Omental fat pad (tissue), 4 donors: Measurements from ENCODE around the gene TUBE1. TPM values are rescaled to one million over a fixed set of nuclear protein-coding genes. Genes with fewer than 3 reads are reported as not detected.

Source experiments
- ATAC-seq: fragments of 150-250 bp; one replicate; pipeline ENCODE4 v1.9.1; 2016; ENCODE audit warnings: mild to moderate bottlenecking, moderate library complexity; ENCODE audit not compliant: low FRiP score
- DNase-seq: peaks from one replicate; pipeline ENCODE4 v3.0.0-alpha.2; 2019; ENCODE audit warnings: low spot score
- CTCF ChIP-seq, 3 donors: fragments of 450-650 bp; IDR thresholded peaks; one replicate each; pipeline ENCODE4 v1.5.1; 2016 to 2017; ENCODE audit warnings: antibody characterized with exemption in 3 of 3, mild to moderate bottlenecking in 3 of 3, moderate library complexity in 2 of 3
- total RNA-seq, 4 donors: library from RNA; depleted of rRNA; stranded (reverse); fragments of >200 nt; gene quantifications; one replicate each; pipeline ENCODE4 v1.1.0, GENCODE V29; 2016

The TUBE1 gene
- total RNA-seq = 10 to 100 TPM; 21.0 to 68.7 (median 31.6) TPM

DNA sequence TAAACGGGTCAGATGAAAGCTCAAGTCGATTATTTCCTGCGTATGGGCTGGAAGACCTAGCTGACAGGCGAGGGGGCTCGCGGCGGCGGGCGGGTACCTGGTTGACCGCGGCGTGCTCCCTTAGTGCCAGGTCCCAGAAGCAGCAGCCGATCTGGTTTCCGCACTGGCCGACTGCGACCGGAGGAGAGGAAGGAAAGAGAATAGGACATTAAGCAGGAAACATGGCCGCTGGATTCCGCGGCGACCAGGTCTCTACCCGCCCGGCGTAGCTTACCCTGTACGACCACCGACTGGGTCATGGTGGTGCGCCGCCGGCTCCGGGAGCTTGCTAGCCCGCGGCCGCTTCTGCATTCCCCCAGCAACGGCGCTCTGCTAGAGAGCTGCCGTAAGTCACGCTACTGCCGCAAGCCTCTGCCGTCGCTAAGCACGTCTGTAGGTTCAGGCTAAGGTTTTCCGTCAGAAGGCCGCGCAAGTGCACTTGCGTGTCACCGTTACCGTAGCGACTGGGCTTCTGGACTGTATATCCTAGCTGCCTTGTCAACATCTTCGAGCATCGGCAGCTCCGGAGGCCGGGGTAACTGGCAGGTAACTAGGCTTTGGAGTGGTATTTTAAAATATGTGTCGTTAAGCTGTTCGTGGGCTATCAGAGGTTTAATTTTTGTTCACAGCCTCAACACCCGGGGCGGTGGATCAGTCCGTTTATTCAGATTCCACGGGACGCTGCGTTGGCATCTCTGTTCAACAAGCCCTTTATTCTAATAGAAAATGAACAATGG is at the start of gene TUBE1, which contains the start of gene FAM229B:
TUBE1 (minus strand) TSS at position 347 of the 776 bp plus-strand sequence; CDS start at position 299, 48 bp downstream.
FAM229B (plus strand) TSS at position 456 of the 776 bp plus-strand sequence. CDS start 11,693 bp downstream, outside the sequence.
- no peak for TF ChIP-seq CTCF (IDR thresholded peaks at IDR 0.05)
- peak; percentile 60 for DNase-seq
- ATAC-seq = peak; percentile 97

DNA sequence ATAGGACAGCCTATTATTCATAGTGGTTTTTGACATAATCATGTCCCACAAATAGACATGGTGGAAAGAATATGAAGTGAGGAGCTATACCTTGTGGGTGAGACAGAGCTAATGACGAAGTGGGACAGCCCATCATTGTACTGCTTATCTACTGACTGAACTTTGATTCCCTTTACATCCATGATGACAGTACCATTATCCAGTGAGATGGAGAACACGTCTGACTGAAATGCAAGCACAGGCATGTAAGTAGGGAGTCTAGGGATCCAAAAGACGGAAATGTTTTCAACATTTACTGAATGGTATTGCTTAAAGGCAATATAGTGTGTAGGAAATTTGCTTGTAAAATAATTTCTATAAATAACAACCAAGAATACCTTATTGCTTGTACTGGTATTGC is 43.6 kb upstream of the TUBE1 start:
- DNase-seq (no peak), ATAC-seq (no peak)
- no peak for TF ChIP-seq CTCF (IDR thresholded peaks at IDR 0.05)

DNA sequence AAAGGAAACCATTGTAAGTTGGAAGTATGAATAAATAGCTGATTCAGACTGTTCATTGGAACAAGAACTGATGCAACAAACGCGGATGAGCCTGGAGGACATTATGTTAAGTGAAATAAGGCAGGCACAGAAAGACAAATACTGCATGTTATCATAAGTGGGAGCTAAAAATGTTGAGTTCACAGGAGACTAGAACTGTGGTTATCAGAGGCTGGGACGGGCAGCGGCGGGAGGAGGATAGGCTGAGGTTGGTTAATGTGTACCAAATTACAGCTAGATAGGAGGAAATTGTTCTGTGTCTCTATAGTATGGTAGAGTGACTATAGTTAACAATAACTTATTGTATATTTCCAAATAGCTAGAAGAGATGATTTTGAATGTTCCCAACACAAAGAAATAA is 40.9 kb upstream of the TUBE1 start:
- TF ChIP-seq CTCF (IDR thresholded peaks at IDR 0.05) = no peak
- DNase-seq (no peak), ATAC-seq (no peak)

- DNase-seq (no peak), ATAC-seq (no peak)
- TF ChIP-seq CTCF (IDR thresholded peaks at IDR 0.05) = no peak
Observed at GRCh38 chr6:112123982-112124381, 36.7 kb upstream of the TUBE1 start.

GRCh38 chr6:112122756-112123155 is 35.5 kb upstream of the TUBE1 start:
- ATAC-seq (no peak), DNase-seq (no peak)
- TF ChIP-seq CTCF (IDR thresholded peaks at IDR 0.05) = no peak

DNA sequence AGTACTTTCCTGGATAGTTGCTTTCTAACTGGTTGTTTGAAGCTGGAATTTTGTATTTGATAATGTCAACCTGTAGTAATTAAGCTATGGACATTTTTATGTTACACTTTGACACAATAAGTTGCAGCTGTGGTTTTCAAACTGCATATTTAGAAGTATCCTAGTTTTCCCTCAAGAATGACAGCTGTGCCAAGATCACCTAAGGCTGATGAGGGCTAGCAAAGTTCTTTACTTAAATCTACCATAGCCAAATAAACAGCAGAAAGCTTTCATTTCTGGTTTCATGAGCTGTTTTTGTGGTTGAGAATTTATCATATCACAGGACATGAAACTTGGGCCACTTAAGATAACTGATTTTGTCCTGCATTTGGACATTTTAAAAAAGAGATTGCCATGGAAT is 30.8 kb upstream of the TUBE1 start:
- no peak for DNase-seq
- no peak for TF ChIP-seq CTCF (IDR thresholded peaks at IDR 0.05)
- no peak for ATAC-seq

DNA sequence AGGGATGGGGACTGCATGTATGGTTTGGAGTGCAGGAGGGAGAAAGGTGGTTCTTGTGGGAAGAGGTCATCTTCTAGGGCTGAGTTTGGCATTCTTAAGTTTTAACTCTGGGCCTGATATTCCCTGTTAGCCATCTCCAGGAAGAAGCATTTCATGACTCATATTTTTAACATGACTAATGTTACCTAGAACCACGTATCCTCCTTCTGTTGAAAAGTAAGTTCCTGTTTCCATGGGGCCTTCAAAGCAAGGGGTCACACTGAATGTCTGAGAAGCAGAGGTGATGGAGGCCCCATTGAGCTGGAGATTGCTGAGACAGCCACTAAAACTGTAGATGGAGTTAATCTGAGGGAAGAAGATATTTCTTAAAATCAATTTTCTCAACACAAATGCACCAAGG is 30.3 kb upstream of the TUBE1 start:
- TF ChIP-seq CTCF (IDR thresholded peaks at IDR 0.05) = no peak
- ATAC-seq (no peak), DNase-seq (no peak)
